H1 (cell line): ENCODE data around the gene PIEZO1. TPM values are rescaled to one million over a fixed set of nuclear protein-coding genes. Genes with fewer than 3 reads are reported as not detected.

Experiments
- CTCF ChIA-PET: fragments of 300-600 bp; sonication (Branson Sonifier 250); formaldehyde crosslinking; loops from one replicate; lab custom pipeline; 2021; ENCODE audit not compliant: partially characterized antibody; lab: Charles Lee
- POLR2A ChIA-PET: fragments of 300-600 bp; sonication (Branson Sonifier 250); formaldehyde crosslinking; loops from one replicate; lab custom pipeline; 2021; ENCODE audit warnings: inconsistent platforms; ENCODE audit not compliant: partially characterized antibody; lab: Charles Lee
- DNase-seq, 2 experiments: peaks; one replicate each; pipeline versions ENCODE4 v3.0.0 to v3.0.0-alpha.2; 2010 to 2022; ENCODE audit warnings: low spot score in 2 of 2, low read depth in 1 of 2, mixed read lengths in 1 of 2
- FAIRE-seq: peaks from 2 replicates; lab custom pipeline; 2011; peaks lifted over from hg19 to GRCh38; lab: Jason Lieb, UNC
- H2AFZ ChIP-seq: 2 replicates; pipeline ENCODE4 v1.8.1; 2012; ENCODE audit warnings: low read length, inconsistent platforms
- H2AK5ac ChIP-seq: 2 replicates; pipeline ENCODE4 v1.6.1; 2013; ENCODE audit warnings: low read depth, low read length
- H2BK120ac ChIP-seq: replicated peaks from 2 replicates; pipeline ENCODE3; 2013; ENCODE audit warnings: low read depth, low read length, inconsistent platforms
- H2BK12ac ChIP-seq: 2 replicates; pipeline ENCODE4 v1.6.1; 2013; ENCODE audit warnings: low read depth, low read length
- H2BK15ac ChIP-seq: 2 replicates; pipeline ENCODE4 v1.6.1; 2013; ENCODE audit warnings: low read length
- H2BK20ac ChIP-seq: 2 replicates; pipeline ENCODE4 v1.6.1; 2013; ENCODE audit warnings: low read length
- H2BK5ac ChIP-seq: 2 replicates; pipeline ENCODE4 v1.6.1; 2013; ENCODE audit warnings: low read depth, low read length
- H3K14ac ChIP-seq: 2 replicates; pipeline ENCODE4 v1.6.1; 2013; ENCODE audit warnings: inconsistent platforms; ENCODE audit not compliant: insufficient read length
- H3K18ac ChIP-seq: 2 replicates; pipeline ENCODE4 v1.6.1; 2013; ENCODE audit warnings: low read length; ENCODE audit errors: extremely low read depth
- H3K23ac ChIP-seq: 2 replicates; pipeline ENCODE4 v1.6.1; 2013; ENCODE audit warnings: inconsistent platforms; ENCODE audit not compliant: insufficient read length
- H3K23me2 ChIP-seq: 2 replicates; pipeline ENCODE4 v1.6.1; 2013; ENCODE audit warnings: low read depth, low read length
- H3K27ac ChIP-seq: 2 replicates; pipeline ENCODE4 v1.6.1; 2011; ENCODE audit warnings: low read depth, low read length, inconsistent platforms
- H3K27me3 ChIP-seq, 4 experiments: replicated peaks in 1 of 4; 1 replicate in 1 of 4; 2 replicates in 3 of 4; pipeline versions ENCODE4 v1.6.1 to v1.8.1; 2011 to 2013; ENCODE audit warnings: low read length in 3 of 4, mild to moderate bottlenecking in 3 of 4, inconsistent platforms in 2 of 4, mixed read lengths in 2 of 4, moderate library complexity in 1 of 4; ENCODE audit not compliant: control insufficient read depth in 3 of 4, insufficient read depth in 3 of 4; ENCODE audit errors: extremely low read depth in 1 of 4
- H3K36me3 ChIP-seq, 4 experiments: 2 replicates each; pipeline versions ENCODE4 v1.6.1 to v1.8.1; 2011 to 2013; ENCODE audit warnings: mild to moderate bottlenecking in 4 of 4, low read length in 3 of 4, moderate library complexity in 2 of 4, control low read depth in 1 of 4, inconsistent platforms in 1 of 4; ENCODE audit not compliant: insufficient read depth in 4 of 4, control insufficient read depth in 2 of 4
- H3K4ac ChIP-seq: replicated peaks from 2 replicates; pipeline ENCODE3; 2013; ENCODE audit warnings: low read length, low read depth, mixed read lengths, inconsistent platforms; ENCODE audit not compliant: insufficient read length
- H3K4me1 ChIP-seq, 4 experiments: replicated peaks in 1 of 4; 1 replicate in 1 of 4; 2 replicates in 3 of 4; pipeline versions ENCODE4 v1.6.1 to v1.8.1; 2011 to 2013; ENCODE audit warnings: low read length in 3 of 4, inconsistent platforms in 2 of 4, mixed read lengths in 1 of 4; ENCODE audit not compliant: insufficient read depth in 4 of 4, control insufficient read depth in 3 of 4
- H3K4me2 ChIP-seq, 2 experiments: 2 replicates each; pipeline versions ENCODE4 v1.6.1 to v1.8.1; 2011 to 2013; ENCODE audit warnings: low read depth in 2 of 2, low read length in 2 of 2, control low read depth in 1 of 2, inconsistent platforms in 1 of 2, mild to moderate bottlenecking in 1 of 2; ENCODE audit not compliant: insufficient read depth in 1 of 2
- H3K4me3 ChIP-seq, 4 experiments: fragments of 200-600, 300-600 bp in 1 of 4; sonication (generic), shearing (Covaris generic), sonication (Bioruptor Twin) in 1 of 4; 2 replicates each; pipeline versions ENCODE4 v1.5.1 to v1.8.1; 2011 to 2016; ENCODE audit warnings: low read length in 4 of 4, low read depth in 3 of 4, control low read depth in 2 of 4, inconsistent platforms in 2 of 4, mild to moderate bottlenecking in 2 of 4, mixed read lengths in 1 of 4, moderate library complexity in 1 of 4; ENCODE audit not compliant: insufficient read depth in 2 of 4; ENCODE audit errors: extremely low read depth in 1 of 4
- H3K56ac ChIP-seq: replicated peaks from 2 replicates; pipeline ENCODE3; 2013; ENCODE audit warnings: low read depth, mild to moderate bottlenecking, mixed read lengths, low read length, inconsistent platforms; ENCODE audit not compliant: insufficient read length
- H3K79me1 ChIP-seq: 2 replicates; pipeline ENCODE4 v1.6.1; 2013; ENCODE audit warnings: low read depth, low read length, control low read depth
- H3K79me2 ChIP-seq, 2 experiments: 2 replicates each; pipeline versions ENCODE4 v1.6.1 to v1.8.1; 2012 to 2013; ENCODE audit warnings: low read length in 2 of 2, mild to moderate bottlenecking in 2 of 2, inconsistent platforms in 1 of 2; ENCODE audit not compliant: insufficient read depth in 2 of 2, control insufficient read depth in 1 of 2
- H3K9ac ChIP-seq, 4 experiments: replicated peaks in 1 of 4; 1 replicate in 1 of 4; 2 replicates in 3 of 4; pipeline versions ENCODE4 v1.6.1 to v1.8.1; 2011 to 2013; ENCODE audit warnings: low read depth in 3 of 4, low read length in 3 of 4, control low read depth in 2 of 4, mild to moderate bottlenecking in 2 of 4, moderate library complexity in 2 of 4, inconsistent platforms in 1 of 4; ENCODE audit errors: extremely low read depth in 1 of 4
- H3K9me3 ChIP-seq, 2 experiments: 2 replicates each; pipeline versions ENCODE4 v1.6.1 to v1.8.1; 2012 to 2013; ENCODE audit warnings: mild to moderate bottlenecking in 2 of 2, moderate library complexity in 2 of 2, control low read depth in 1 of 2, inconsistent platforms in 1 of 2, low read depth in 1 of 2, low read length in 1 of 2, mixed read lengths in 1 of 2; ENCODE audit not compliant: insufficient read depth in 2 of 2
- H4K20me1 ChIP-seq, 2 experiments: replicated peaks in 1 of 2; 2 replicates each; pipeline versions ENCODE3 to v1.8.1; 2011 to 2013; ENCODE audit warnings: inconsistent platforms in 2 of 2, low read length in 2 of 2, mild to moderate bottlenecking in 1 of 2; ENCODE audit not compliant: insufficient read depth in 2 of 2, control insufficient read depth in 1 of 2
- H4K5ac ChIP-seq: 2 replicates; pipeline ENCODE4 v1.6.1; 2013; ENCODE audit warnings: low read length, low read depth, mixed read lengths, inconsistent platforms; ENCODE audit not compliant: insufficient read length
- H4K8ac ChIP-seq: 2 replicates; pipeline ENCODE4 v1.8.0; 2013; ENCODE audit warnings: mild to moderate bottlenecking, moderate library complexity, low read length, inconsistent platforms; ENCODE audit not compliant: insufficient read depth; ENCODE audit errors: extremely low read depth
- H4K91ac ChIP-seq: replicated peaks from 2 replicates; pipeline ENCODE3; 2013; ENCODE audit warnings: low read length, mixed read lengths, inconsistent platforms; ENCODE audit not compliant: insufficient read length
- CBX8 ChIP-seq: fragments of 300-800, 300-1000 bp; sonication (generic); IDR thresholded peaks from 2 replicates; pipeline ENCODE4 v1.7.1; 2016; ENCODE audit warnings: low read depth, low read length, borderline replicate concordance
- CEBPB ChIP-seq: IDR thresholded peaks from 2 replicates; pipeline ENCODE4 v1.6.1; 2012; ENCODE audit warnings: low read depth, low read length
- CHD2 ChIP-seq: IDR thresholded peaks from 2 replicates; pipeline ENCODE4 v1.6.1; 2012; ENCODE audit warnings: low read length, improper control_type of control experiment
- CTBP2 ChIP-seq: IDR thresholded peaks from 2 replicates; pipeline ENCODE4 v1.7.0; 2011; ENCODE audit warnings: borderline replicate concordance, mild to moderate bottlenecking, moderate library complexity, mixed read lengths, low read length; ENCODE audit not compliant: insufficient read depth, insufficient read length
- GABPA ChIP-seq: IDR thresholded peaks from 2 replicates; pipeline ENCODE4 v1.6.1; 2011; ENCODE audit warnings: mild to moderate bottlenecking, low read length, moderate library complexity, borderline replicate concordance; ENCODE audit not compliant: insufficient read depth
- JUN ChIP-seq: IDR thresholded peaks from 2 replicates; pipeline ENCODE4 v1.6.1; 2011; ENCODE audit warnings: low read depth, mild to moderate bottlenecking, improper control_type of control experiment, low read length
- POLR2AphosphoS5 ChIP-seq: IDR thresholded peaks from 2 replicates; pipeline ENCODE4 v1.6.1; 2011; ENCODE audit warnings: low read depth, low read length
- POU5F1 ChIP-seq: IDR thresholded peaks from 2 replicates; pipeline ENCODE4 v1.6.1; 2011; ENCODE audit warnings: low read depth, mild to moderate bottlenecking, low read length, moderate library complexity
- SIX5 ChIP-seq: IDR thresholded peaks from 2 replicates; pipeline ENCODE4 v1.6.1; 2011; ENCODE audit warnings: mild to moderate bottlenecking, low read depth, low read length
- TAF1 ChIP-seq: IDR thresholded peaks from 2 replicates; pipeline ENCODE4 v1.6.1; 2011; ENCODE audit warnings: mild to moderate bottlenecking, low read depth, low read length
- YY1 ChIP-seq: IDR thresholded peaks from 2 replicates; pipeline ENCODE4 v1.6.1; 2011; ENCODE audit warnings: low read depth, mild to moderate bottlenecking, low read length
- WGBS, 2 experiments: shearing (Covaris generic) in 1 of 2; methylation state at CpG; one replicate each; pipeline versions ENCODE4 v1.1.6 to v1.1.7; 2013 to 2015; ENCODE audit warnings: low lambda C conversion rate in 2 of 2, mixed read lengths in 2 of 2, inconsistent platforms in 1 of 2, low coverage in 1 of 2, missing lambda C conversion rate in 1 of 2; ENCODE audit not compliant: insufficient replicate concordance in 2 of 2, insufficient coverage in 1 of 2, insufficient read length in 1 of 2; ENCODE audit errors: extremely low coverage in 1 of 2, missing lambda C conversion rate in 1 of 2; 5-methylcytosine and 5-hydroxymethylcytosine counted together
- polyA plus RNA-seq, 7 experiments: library from polyadenylated mRNA; depleted of rRNA in 3 of 7; stranded (reverse) in 5 of 7; unstranded in 2 of 7; fragments of >200 nt in 5 of 7; fragments of 200-250 nt in 2 of 7; gene quantifications; 1 replicate in 5 of 7; 2 replicates in 1 of 7; 4 replicates in 1 of 7; pipeline versions ENCODE4 v1.2.1 to v1.2.3, GENCODE V29; 2011 to 2013; ENCODE audit warnings: missing spikeins in 2 of 7, mixed read lengths in 2 of 7
- total RNA-seq: library from RNA; stranded (reverse); fragmentation: NEBNext Ultra II Directional; extraction: Animal tissue kit (Norgen Biotek cat#: 25700); gene quantifications from 2 replicates; pipeline ENCODE4 v1.2.1, GENCODE V29; 2021
- TF ChIP-seq, protein P1 (sequence below): IDR thresholded peaks from 2 replicates; pipeline ENCODE4 v1.6.1; 2012; ENCODE audit warnings: low read length, inconsistent platforms
- TF ChIP-seq, protein P2 (sequence below): IDR thresholded peaks from 2 replicates; pipeline ENCODE4 v1.6.1; 2011; ENCODE audit warnings: low read depth, mild to moderate bottlenecking, low read length; ENCODE audit not compliant: insufficient read depth

The PIEZO1 gene
- total and polyA plus RNA-seq, 2 of the 8 experiments (the other 6 are each of a cell fraction or from before 2014, with no cell fraction given): 42.3 to 67.5 TPM

DNA sequence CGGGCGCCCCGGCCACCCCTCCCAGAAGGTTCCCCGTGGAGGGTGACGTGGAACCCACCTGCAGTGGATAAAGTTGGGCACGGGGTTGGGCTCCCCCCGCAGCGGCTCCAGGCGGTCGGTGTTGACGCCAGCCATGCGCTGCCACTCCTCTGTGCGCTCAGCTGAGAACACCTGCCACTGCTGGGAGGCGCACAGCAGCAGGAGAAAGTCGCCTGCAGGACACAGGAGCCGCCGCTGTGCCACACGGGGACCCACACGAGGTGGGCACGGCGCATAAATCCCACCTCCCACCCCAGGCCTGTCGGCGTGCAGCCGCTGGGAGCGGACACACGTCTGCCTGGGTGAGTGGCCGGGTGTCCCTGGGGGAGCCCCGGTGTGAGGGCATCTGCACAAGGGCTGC, 58.0 kb downstream of the PIEZO1 start:
- Histone ChIP-seq H3K27me3 (no peaks in the 10 kb centered on the region), H3K4ac (no peak overlapping the region), H2BK20ac (no peak overlapping the region), H3K79me2 (no peaks in the 10 kb centered on the region), H3K9me3 (no peaks in the 10 kb centered on the region), H2BK5ac (no peak overlapping the region), H3K27ac (no peak overlapping the region; the same call in 1 of the 2 replicates), H4K8ac (no peak overlapping the region), H2AFZ (no peak overlapping the region), H3K79me1 (no peaks in the 10 kb centered on the region), H4K91ac (no peak overlapping the region), H2BK120ac (no peak overlapping the region), H4K20me1 (peaks cover 0 to 8% of the 10 kb centered on the region in 2 experiments), H2BK12ac (no peak overlapping the region), H3K56ac (no peak overlapping the region), H3K36me3 (peaks cover 0 to 16% (median 1%) of the 10 kb centered on the region in 4 experiments; a peak in 2 of 8 replicates), H3K4me2 (no peak overlapping the region), H3K4me1 (no peaks in the 10 kb centered on the region), H3K23ac (no peak overlapping the region), H2AK5ac (no peak overlapping the region), H3K14ac (no peak overlapping the region), H2BK15ac (no peak overlapping the region), H3K9ac (no peak overlapping the region), H3K18ac (no peak overlapping the region), H3K4me3 (no peak overlapping the region), H3K23me2 (no peaks in the 10 kb centered on the region), H4K5ac (no peak overlapping the region)
- no peak for DNase-seq
- WGBS, 2 experiments: 96% methylated on average over 28 of the region's 28 CpGs; no CpG with 5 or more reads in 1 of the 2 experiments
- FAIRE-seq: no peak
- ChIA-PET CTCF (no interaction called here), POLR2A (no interaction called here)
- TF ChIP-seq CEBPB: no peak
- TF ChIP-seq YY1: no peak
- no peak for TF ChIP-seq CHD2
- TF ChIP-seq TAF1: no peak
- TF ChIP-seq JUN: no peak
- TF ChIP-seq, protein P1, sequence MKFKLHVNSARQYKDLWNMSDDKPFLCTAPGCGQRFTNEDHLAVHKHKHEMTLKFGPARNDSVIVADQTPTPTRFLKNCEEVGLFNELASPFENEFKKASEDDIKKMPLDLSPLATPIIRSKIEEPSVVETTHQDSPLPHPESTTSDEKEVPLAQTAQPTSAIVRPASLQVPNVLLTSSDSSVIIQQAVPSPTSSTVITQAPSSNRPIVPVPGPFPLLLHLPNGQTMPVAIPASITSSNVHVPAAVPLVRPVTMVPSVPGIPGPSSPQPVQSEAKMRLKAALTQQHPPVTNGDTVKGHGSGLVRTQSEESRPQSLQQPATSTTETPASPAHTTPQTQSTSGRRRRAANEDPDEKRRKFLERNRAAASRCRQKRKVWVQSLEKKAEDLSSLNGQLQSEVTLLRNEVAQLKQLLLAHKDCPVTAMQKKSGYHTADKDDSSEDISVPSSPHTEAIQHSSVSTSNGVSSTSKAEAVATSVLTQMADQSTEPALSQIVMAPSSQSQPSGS: no peak
- TF ChIP-seq POLR2AphosphoS5: no peak
- TF ChIP-seq, protein P2, sequence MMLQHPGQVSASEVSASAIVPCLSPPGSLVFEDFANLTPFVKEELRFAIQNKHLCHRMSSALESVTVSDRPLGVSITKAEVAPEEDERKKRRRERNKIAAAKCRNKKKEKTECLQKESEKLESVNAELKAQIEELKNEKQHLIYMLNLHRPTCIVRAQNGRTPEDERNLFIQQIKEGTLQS: no peak
- TF ChIP-seq CBX8: no peak
- TF ChIP-seq CTBP2: no peak
- no peak for TF ChIP-seq SIX5
- no peak for TF ChIP-seq POU5F1
- no peak for TF ChIP-seq GABPA
